Nephron progenitor cell (in vitro differentiated cells): ENCODE measurements around the gene ARID1B.
A peak's percentile ranks its signal among the peaks of the same experiment; 100 is the strongest.

Experiments used
- DNase-seq: peaks from one replicate; pipeline ENCODE4 v3.0.0; 2021
- H3K27ac Mint-ChIP-seq: 2 replicates; pipeline ENCODE4 v1.8.0; 2021; ENCODE audit warnings: mild to moderate bottlenecking, moderate library complexity, mixed read lengths
- H3K27me3 Mint-ChIP-seq: 2 replicates; pipeline ENCODE4 v1.8.0; 2021; ENCODE audit warnings: mild to moderate bottlenecking, low read depth, mixed read lengths; ENCODE audit not compliant: poor library complexity
- H3K36me3 Mint-ChIP-seq: 2 replicates; pipeline ENCODE4 v1.8.0; 2021; ENCODE audit warnings: low read depth, mixed read lengths
- H3K4me1 Mint-ChIP-seq: 2 replicates; pipeline ENCODE4 v1.8.0; 2021; ENCODE audit warnings: mixed read lengths
- H3K4me3 Mint-ChIP-seq: 2 replicates; pipeline ENCODE4 v1.8.0; 2021; ENCODE audit warnings: mild to moderate bottlenecking, moderate library complexity, mixed read lengths
- H3K9me3 Mint-ChIP-seq: 2 replicates; pipeline ENCODE4 v1.8.0; 2021; ENCODE audit warnings: mild to moderate bottlenecking, moderate library complexity, mixed read lengths
- CTCF ChIP-seq: fragments of 200-600 bp; sonication (generic); IDR thresholded peaks from 2 replicates; pipeline ENCODE4 v1.5.0; 2021; ENCODE audit warnings: antibody characterized with exemption

The ARID1B gene

GRCh38 chr6:156899071-156899470, 121.9 kb downstream of the ARID1B start:
- H3K4me3 Mint-ChIP-seq = no peak overlapping the region
- peaks cover 4% of the 10 kb centered on the region for H3K27me3 Mint-ChIP-seq
- peaks cover 20% of the 10 kb centered on the region for H3K4me1 Mint-ChIP-seq
- H3K9me3 Mint-ChIP-seq = no peaks in the 10 kb centered on the region
- no peak for DNase-seq
- peak overlapping the region; percentile 47 for H3K27ac Mint-ChIP-seq
- H3K36me3 Mint-ChIP-seq = no peaks in the 10 kb centered on the region
- TF ChIP-seq CTCF = no peak

GRCh38 chr6:156899532-156900135, 122.5 kb downstream of the ARID1B start:
- no peak for DNase-seq
- Mint-ChIP-seq H3K27ac (peak overlapping the region; percentile 8), H3K9me3 (no peaks in the 10 kb centered on the region), H3K4me3 (no peak overlapping the region), H3K4me1 (peaks cover 20% of the 10 kb centered on the region), H3K27me3 (peaks cover 4% of the 10 kb centered on the region), H3K36me3 (no peaks in the 10 kb centered on the region)
- no peak for TF ChIP-seq CTCF

GRCh38 chr6:156900292-156900691, 123.1 kb downstream of the ARID1B start:
- DNase-seq = no peak
- Mint-ChIP-seq H3K4me1 (peaks cover 20% of the 10 kb centered on the region), H3K27ac (no peak overlapping the region), H3K9me3 (no peaks in the 10 kb centered on the region), H3K36me3 (no peaks in the 10 kb centered on the region), H3K27me3 (peaks cover 4% of the 10 kb centered on the region), H3K4me3 (no peak overlapping the region)
- no peak for TF ChIP-seq CTCF

- Mint-ChIP-seq H3K9me3 (no peaks in the 10 kb centered on the region), H3K4me3 (no peak overlapping the region), H3K36me3 (peaks cover under 1% of the 10 kb centered on the region), H3K4me1 (peaks cover 24% of the 10 kb centered on the region), H3K27me3 (peaks cover 4% of the 10 kb centered on the region), H3K27ac (peak overlapping the region; percentile 68)
- TF ChIP-seq CTCF = no peak
- DNase-seq = no peak
Measured at GRCh38 chr6:156901309-156902019, 124.3 kb downstream of the ARID1B start.

GRCh38 chr6:156902782-156903181, 125.6 kb downstream of the ARID1B start:
- H3K27ac Mint-ChIP-seq = no peak overlapping the region
- no peak for TF ChIP-seq CTCF
- H3K36me3 Mint-ChIP-seq = peaks cover 10% of the 10 kb centered on the region
- no peaks in the 10 kb centered on the region for H3K27me3 Mint-ChIP-seq
- no peaks in the 10 kb centered on the region for H3K9me3 Mint-ChIP-seq
- H3K4me3 Mint-ChIP-seq = no peak overlapping the region
- peaks cover 25% of the 10 kb centered on the region for H3K4me1 Mint-ChIP-seq
- DNase-seq = no peak
